Pulmonary artery endothelial cell (primary cell): ENCODE data around the gene TXNL4A. TPM values are rescaled to one million over a fixed set of nuclear protein-coding genes. Genes with fewer than 3 reads are reported as not detected.

Source experiments
- total RNA-seq: library from RNA; depleted of rRNA; stranded (reverse); fragments of >200 nt; gene quantifications from 2 replicates; pipeline ENCODE4 v1.2.3, GENCODE V29; 2014

Gene TXNL4A
- total RNA-seq, 1 donor from 2014 or later, result 86.4 TPM

Other genes with a start within 250 kb of the TXNL4A start
- not detected in 2 replicates for gene KCNG2, start 190.6 kb downstream of the TXNL4A start, total RNA-seq
- 47.2 and 47.6 TPM in 2 replicates for gene SLC66A2, start 36.9 kb downstream of the TXNL4A start, total RNA-seq
- 1.4 and 1.7 TPM in 2 replicates for gene HSBP1L1, start 23.9 kb downstream of the TXNL4A start, total RNA-seq
- gene RBFA, start 45.9 kb upstream of the TXNL4A start, total RNA-seq, result 34.9 and 48.2 TPM in 2 replicates
- gene ADNP2, start 120.7 kb upstream of the TXNL4A start, total RNA-seq, result 17.3 and 17.7 TPM in 2 replicates